DOHH2 (cell line): ENCODE results near the gene C1QTNF8.

Experiments
- CTCF ChIP-seq: fragments of 200-600 bp; sonication (generic); IDR thresholded peaks from one replicate; pipeline ENCODE4 v1.5.1; 2014; ENCODE audit warnings: antibody characterized with exemption, mild to moderate bottlenecking, low read depth, low read length; ENCODE audit not compliant: poor library complexity, severe bottlenecking
- EZH2phosphoT487 ChIP-seq: fragments of 200-600 bp; sonication (generic); IDR thresholded peaks from 2 replicates; pipeline ENCODE4 v1.6.1; 2017; ENCODE audit warnings: borderline replicate concordance, mild to moderate bottlenecking, antibody characterized with exemption, low read length, moderate library complexity, mixed read lengths

- TF ChIP-seq CTCF (no peak), EZH2phosphoT487 (no peak)
Observed at GRCh38 chr16:1107731-1108130, 11.7 kb upstream of the C1QTNF8 start.
